Measurements from ENCODE around the gene ACAP3.

Gene ACAP3

GRCh38 chr1:1260843-1261560 lies 46.7 kb downstream of the ACAP3 start:
- H3K9me2 ChIP-seq (replicated peaks; ENCODE audit: low read depth, low read length): no peaks in the 10 kb centered on the region
- H3K9me3 ChIP-seq (ENCODE audit: insufficient read depth, low read depth, low read length): no peaks in the 10 kb centered on the region
- H3K4me2 ChIP-seq (ENCODE audit: low read depth, low read length, poor library complexity, severe bottlenecking): no peak overlapping the region
- no peaks in the 10 kb centered on the region for H4K20me1 ChIP-seq (ENCODE audit: insufficient read depth, low read length, poor library complexity, severe bottlenecking)
- H2AFZ ChIP-seq (ENCODE audit: low read length): no peak overlapping the region
- peaks cover 4% of the 10 kb centered on the region; the same call in 1 of the 2 replicates for H3K79me2 ChIP-seq (ENCODE audit: insufficient read depth, low read length)
- H3F3A ChIP-seq (ENCODE audit: low read depth): no peaks in the 10 kb centered on the region
- no peak overlapping the region for H3K9ac ChIP-seq (ENCODE audit: low read depth, low read length, poor library complexity, severe bottlenecking)
- TF ChIP-seq, protein P1, sequence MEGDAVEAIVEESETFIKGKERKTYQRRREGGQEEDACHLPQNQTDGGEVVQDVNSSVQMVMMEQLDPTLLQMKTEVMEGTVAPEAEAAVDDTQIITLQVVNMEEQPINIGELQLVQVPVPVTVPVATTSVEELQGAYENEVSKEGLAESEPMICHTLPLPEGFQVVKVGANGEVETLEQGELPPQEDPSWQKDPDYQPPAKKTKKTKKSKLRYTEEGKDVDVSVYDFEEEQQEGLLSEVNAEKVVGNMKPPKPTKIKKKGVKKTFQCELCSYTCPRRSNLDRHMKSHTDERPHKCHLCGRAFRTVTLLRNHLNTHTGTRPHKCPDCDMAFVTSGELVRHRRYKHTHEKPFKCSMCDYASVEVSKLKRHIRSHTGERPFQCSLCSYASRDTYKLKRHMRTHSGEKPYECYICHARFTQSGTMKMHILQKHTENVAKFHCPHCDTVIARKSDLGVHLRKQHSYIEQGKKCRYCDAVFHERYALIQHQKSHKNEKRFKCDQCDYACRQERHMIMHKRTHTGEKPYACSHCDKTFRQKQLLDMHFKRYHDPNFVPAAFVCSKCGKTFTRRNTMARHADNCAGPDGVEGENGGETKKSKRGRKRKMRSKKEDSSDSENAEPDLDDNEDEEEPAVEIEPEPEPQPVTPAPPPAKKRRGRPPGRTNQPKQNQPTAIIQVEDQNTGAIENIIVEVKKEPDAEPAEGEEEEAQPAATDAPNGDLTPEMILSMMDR (conservative IDR thresholded peaks at IDR 0.05; ENCODE audit: low read length): no peak
- TF ChIP-seq EZH2phosphoT487 (IDR thresholded peaks at IDR 0.05; ENCODE audit: borderline replicate concordance): no peak
- no peak overlapping the region for H3K4me3 ChIP-seq (ENCODE audit: low read length, poor library complexity, severe bottlenecking)
- no peaks in the 10 kb centered on the region for H3K4me1 ChIP-seq (ENCODE audit: insufficient read depth, low read length, poor library complexity, severe bottlenecking)
- peaks cover 20% of the 10 kb centered on the region; the same call in 1 of the 2 replicates for H3K36me3 ChIP-seq (ENCODE audit: insufficient read depth, low read length)
- no peaks in the 10 kb centered on the region for H3K27me3 ChIP-seq (ENCODE audit: insufficient read depth, low read length, poor library complexity, severe bottlenecking)

- Histone ChIP-seq H3K4me1 (ENCODE audit: insufficient read depth, low read length, poor library complexity, severe bottlenecking) (no peaks in the 10 kb centered on the region), H3K9ac (ENCODE audit: low read depth, low read length, poor library complexity, severe bottlenecking) (no peak overlapping the region), H3F3A (ENCODE audit: low read depth) (no peaks in the 10 kb centered on the region), H3K4me3 (ENCODE audit: low read length, poor library complexity, severe bottlenecking) (no peak overlapping the region), H3K9me3 (ENCODE audit: insufficient read depth, low read depth, low read length) (no peaks in the 10 kb centered on the region), H3K4me2 (ENCODE audit: low read depth, low read length, poor library complexity, severe bottlenecking) (no peak overlapping the region), H4K20me1 (ENCODE audit: insufficient read depth, low read length, poor library complexity, severe bottlenecking) (no peaks in the 10 kb centered on the region), H3K27me3 (ENCODE audit: insufficient read depth, low read length, poor library complexity, severe bottlenecking) (no peaks in the 10 kb centered on the region), H3K36me3 (ENCODE audit: insufficient read depth, low read length) (peaks cover 25% of the 10 kb centered on the region; the same call in 1 of the 2 replicates), H2AFZ (ENCODE audit: low read length) (no peak overlapping the region), H3K9me2 (replicated peaks; ENCODE audit: low read depth, low read length) (no peaks in the 10 kb centered on the region), H3K79me2 (ENCODE audit: insufficient read depth, low read length) (peaks cover 4% of the 10 kb centered on the region; the same call in 1 of the 2 replicates)
- no peak for TF ChIP-seq EZH2phosphoT487 (IDR thresholded peaks at IDR 0.05; ENCODE audit: borderline replicate concordance)
- TF ChIP-seq, protein P1 (conservative IDR thresholded peaks at IDR 0.05; ENCODE audit: low read length): no peak
These were observed 47.7 kb downstream of the ACAP3 start for GRCh38 chr1:1259951-1260600.

DNA sequence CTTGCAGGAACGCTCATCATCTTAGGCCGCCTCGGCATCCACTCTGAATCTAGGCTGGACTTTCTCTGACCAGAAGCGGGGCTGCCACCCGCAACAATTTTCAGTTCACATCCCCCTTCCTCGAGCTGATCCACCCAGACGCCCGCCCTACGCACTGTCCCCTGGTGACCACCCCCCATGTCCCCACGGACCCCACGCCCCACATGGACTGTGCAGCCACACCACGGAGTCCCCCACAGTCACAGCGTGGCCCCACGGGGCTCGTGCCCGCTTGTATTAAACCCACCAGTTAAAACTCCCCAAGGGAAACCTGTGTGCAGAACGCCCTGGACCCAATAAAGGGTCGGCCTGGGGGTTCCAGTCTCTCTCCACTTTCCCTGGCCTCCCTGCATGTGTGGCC lies 48.2 kb downstream of the ACAP3 start:
- peaks cover 31% of the 10 kb centered on the region; the same call in 1 of the 2 replicates for H3K36me3 ChIP-seq (ENCODE audit: insufficient read depth, low read length)
- H3K27me3 ChIP-seq (ENCODE audit: insufficient read depth, low read length, poor library complexity, severe bottlenecking): no peaks in the 10 kb centered on the region
- no peaks in the 10 kb centered on the region for H3F3A ChIP-seq (ENCODE audit: low read depth)
- no peaks in the 10 kb centered on the region for H3K9me3 ChIP-seq (ENCODE audit: insufficient read depth, low read depth, low read length)
- H3K9ac ChIP-seq (ENCODE audit: low read depth, low read length, poor library complexity, severe bottlenecking): no peak overlapping the region
- no peaks in the 10 kb centered on the region for H3K9me2 ChIP-seq (replicated peaks; ENCODE audit: low read depth, low read length)
- no peaks in the 10 kb centered on the region for H4K20me1 ChIP-seq (ENCODE audit: insufficient read depth, low read length, poor library complexity, severe bottlenecking)
- H3K4me1 ChIP-seq (ENCODE audit: insufficient read depth, low read length, poor library complexity, severe bottlenecking): no peaks in the 10 kb centered on the region
- no peak overlapping the region for H2AFZ ChIP-seq (ENCODE audit: low read length)
- H3K4me2 ChIP-seq (ENCODE audit: low read depth, low read length, poor library complexity, severe bottlenecking): no peak overlapping the region
- TF ChIP-seq, protein P1 (conservative IDR thresholded peaks at IDR 0.05; ENCODE audit: low read length): no peak
- no peak for TF ChIP-seq EZH2phosphoT487 (IDR thresholded peaks at IDR 0.05; ENCODE audit: borderline replicate concordance)
- H3K79me2 ChIP-seq (ENCODE audit: insufficient read depth, low read length): peaks cover 4% of the 10 kb centered on the region; the same call in 1 of the 2 replicates
- no peak overlapping the region for H3K4me3 ChIP-seq (ENCODE audit: low read length, poor library complexity, severe bottlenecking)

Data from Loucy (cell line).